GM10266 (cell line): Measurements from ENCODE around the gene HTR1D.

Experiments
- DNase-seq: peaks from one replicate; pipeline ENCODE4 v3.0.0; 2012; ENCODE audit errors: extremely low spot score
- TF ChIP-seq, protein P1 (sequence below): IDR thresholded peaks from 2 replicates; pipeline ENCODE4 v1.5.1; 2012; ENCODE audit warnings: mild to moderate bottlenecking, low read depth; ENCODE audit not compliant: control insufficient read depth, insufficient read depth; ENCODE audit errors: missing control alignments

HTR1D gene

DNA sequence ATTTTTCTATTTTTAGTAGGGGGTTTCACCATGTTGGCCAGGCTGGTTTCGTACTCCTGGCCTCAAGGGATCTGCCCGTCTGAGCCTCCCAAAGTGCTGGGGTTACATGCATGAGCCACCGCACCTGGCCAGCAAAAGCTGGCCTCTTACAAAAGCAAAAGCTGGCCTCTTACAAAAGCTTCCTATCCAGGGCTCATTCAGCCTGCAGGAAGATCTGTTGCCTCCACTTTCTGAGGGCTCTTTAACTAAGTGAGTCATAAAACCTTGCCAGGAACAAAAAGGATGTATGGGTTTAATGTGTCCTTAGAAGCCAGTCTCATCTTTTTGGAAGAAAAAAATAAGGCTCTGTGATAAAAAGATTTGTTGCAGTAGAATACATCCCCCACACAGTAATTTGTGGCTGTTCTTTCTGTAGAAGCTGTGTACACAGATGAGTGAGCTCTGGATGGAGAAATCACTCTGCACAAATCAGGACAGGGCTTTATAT is 15.0 kb downstream of the HTR1D start:
- DNase-seq = no peak

DNA sequence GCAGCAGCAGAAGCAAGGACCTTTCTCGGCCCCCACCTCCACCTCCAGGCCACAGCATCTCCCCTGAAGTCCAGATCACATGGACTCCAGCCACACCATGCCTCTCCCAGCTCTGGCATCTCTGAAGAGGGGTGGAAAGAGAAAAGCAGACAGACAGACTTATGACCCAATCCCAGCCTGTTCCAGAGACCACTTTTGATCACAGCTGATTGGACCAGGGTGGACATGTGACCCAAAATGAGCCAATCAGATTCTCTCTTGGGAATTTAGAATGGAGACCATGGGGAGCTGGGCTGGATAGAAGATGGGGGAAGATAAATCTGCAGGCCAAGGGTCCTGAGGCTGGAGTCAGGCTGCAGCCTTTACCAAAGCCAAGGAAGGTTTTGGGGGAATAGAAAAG is 16.4 kb downstream of the HTR1D start:
- no peak for DNase-seq
- TF ChIP-seq, protein P1, sequence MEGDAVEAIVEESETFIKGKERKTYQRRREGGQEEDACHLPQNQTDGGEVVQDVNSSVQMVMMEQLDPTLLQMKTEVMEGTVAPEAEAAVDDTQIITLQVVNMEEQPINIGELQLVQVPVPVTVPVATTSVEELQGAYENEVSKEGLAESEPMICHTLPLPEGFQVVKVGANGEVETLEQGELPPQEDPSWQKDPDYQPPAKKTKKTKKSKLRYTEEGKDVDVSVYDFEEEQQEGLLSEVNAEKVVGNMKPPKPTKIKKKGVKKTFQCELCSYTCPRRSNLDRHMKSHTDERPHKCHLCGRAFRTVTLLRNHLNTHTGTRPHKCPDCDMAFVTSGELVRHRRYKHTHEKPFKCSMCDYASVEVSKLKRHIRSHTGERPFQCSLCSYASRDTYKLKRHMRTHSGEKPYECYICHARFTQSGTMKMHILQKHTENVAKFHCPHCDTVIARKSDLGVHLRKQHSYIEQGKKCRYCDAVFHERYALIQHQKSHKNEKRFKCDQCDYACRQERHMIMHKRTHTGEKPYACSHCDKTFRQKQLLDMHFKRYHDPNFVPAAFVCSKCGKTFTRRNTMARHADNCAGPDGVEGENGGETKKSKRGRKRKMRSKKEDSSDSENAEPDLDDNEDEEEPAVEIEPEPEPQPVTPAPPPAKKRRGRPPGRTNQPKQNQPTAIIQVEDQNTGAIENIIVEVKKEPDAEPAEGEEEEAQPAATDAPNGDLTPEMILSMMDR = no peak

More for the DNA sequence above, 15.0 kb downstream of the HTR1D start:
- TF ChIP-seq, protein P1 = no peak

- TF ChIP-seq, protein P1 = no peak
- DNase-seq = no peak
Observed at GRCh38 chr1:23198373-23198772, 18.9 kb downstream of the HTR1D start.

DNA sequence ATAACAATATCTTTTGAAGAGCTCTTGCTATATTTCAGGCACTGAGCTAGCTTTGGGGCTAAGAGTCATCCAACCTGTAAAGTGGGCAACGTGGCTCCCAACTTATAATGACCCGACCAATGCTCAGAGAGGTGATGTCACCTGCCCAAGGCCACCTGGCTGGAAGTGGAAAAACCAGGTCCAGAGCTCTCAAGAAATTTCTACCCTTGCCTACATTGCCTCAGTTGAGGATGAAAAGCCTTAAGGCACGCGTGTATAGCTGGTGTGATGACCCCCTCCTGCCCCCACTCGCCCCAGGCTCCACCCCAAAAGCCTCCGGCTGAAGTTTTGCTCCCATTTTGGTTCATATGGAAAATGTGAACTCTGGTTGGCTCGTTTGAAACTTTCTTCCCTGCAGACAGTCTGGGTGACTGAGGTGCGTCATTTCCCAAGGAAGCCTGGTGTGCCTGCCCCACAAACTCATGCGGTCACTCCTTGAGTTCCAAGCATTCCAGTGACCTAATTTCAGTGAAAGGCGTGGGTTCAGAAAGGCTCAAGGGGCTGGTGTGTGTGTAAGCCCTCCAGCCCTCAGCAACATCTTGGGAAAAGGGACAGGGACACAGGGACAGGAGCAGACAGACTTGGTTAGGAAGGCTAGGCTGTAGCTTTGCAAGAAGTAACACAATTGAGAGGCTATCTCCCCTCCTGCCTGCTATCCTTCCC is 20.5 kb downstream of the HTR1D start:
- TF ChIP-seq, protein P1 = no peak
- DNase-seq = no peak

DNA sequence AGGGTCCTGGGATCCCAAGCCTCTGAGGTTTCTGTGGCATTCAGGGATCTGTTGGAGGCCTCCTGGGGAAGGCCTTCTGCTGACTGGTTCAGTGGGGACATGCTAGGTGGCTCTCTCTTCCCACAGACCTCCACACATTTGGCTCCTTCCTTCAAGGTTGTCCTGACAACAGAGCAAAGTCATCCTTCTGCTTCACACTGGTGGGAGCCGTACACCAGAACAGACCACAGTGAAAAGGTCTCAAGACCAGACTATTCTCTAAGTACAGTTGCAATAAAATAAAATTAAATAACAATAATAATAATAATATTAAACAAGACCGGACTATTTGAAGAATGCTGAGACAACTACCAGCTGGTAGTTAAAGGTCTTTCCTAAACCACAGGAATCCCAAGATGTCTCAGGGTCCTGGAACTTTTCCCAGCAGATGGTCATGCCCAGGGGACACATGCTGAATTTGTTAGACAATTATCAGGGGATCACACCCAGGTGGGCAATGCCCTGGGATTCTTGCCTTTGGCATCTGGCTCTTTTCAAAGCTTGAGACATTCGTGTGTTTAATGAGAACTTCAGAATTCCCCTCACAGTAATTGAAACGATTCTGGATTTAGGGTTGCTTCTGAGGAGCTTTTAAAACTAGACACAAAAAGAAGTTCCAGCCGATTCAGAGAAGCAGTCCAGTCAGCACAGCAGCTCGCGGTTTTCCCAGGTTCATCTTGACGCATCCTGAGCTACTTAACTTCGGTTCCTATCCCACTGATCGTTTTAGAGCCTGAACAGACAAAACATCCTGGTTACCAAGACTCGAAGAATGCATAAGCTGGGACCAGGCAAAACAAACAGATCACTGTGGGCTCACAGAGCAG is 22.9 kb downstream of the HTR1D start:
- TF ChIP-seq, protein P1 = no peak
- no peak for DNase-seq

DNA sequence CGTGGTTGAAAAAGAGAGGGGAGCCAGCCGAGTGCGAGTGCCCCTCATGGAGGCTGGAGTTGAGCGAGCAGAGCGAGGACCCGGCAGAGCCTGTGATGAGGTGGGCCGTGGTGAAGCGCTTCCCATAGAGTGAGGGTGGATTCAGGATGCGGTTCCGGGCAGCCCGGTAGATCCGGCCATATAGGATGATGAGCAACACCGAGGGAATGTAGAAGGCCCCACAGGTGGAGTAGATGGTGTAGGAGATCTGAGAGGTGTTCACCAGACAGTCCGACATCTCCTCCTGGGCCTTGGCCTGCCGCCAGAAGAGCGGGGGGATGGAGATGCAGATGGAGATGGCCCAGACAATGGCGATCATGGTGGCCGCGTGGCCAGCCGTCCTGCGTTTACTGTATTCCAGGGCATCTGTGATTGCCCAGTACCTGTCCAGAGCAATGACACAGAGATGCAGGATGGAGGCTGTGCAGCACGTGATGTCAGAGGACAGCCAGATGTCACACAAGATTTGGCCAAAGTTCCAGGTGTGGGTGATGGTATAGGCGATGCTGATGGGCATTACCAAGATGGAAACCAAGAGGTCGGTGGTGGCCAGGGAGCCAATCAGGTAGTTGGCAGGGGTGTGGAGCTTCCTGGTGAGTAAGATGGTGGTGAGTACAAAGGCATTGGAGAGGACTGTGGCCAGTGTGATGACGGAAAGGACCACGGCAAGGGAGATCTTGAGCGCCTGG is 23.7 kb downstream of the HTR1D start:
- TF ChIP-seq, protein P1 = no peak
- no peak for DNase-seq
